ENCODE measurements around the gene SCGB1A1. TPM values are rescaled to one million over a fixed set of nuclear protein-coding genes. Genes with fewer than 3 reads are reported as not detected.

The SCGB1A1 gene
- total RNA-seq, 1 donor from 2014 or later: not detected

GRCh38 chr11:62433141-62433903 is 14.5 kb downstream of the SCGB1A1 start:
- H3K4me1 ChIP-seq: peaks cover 47% of the 10 kb centered on the region
- no peak for TF ChIP-seq POLR2A (IDR thresholded peaks at IDR 0.05)
- no peak for TF ChIP-seq CTCF (IDR thresholded peaks at IDR 0.05)
- TF ChIP-seq POLR2AphosphoS5 (IDR thresholded peaks at IDR 0.05; ENCODE audit: insufficient read depth in 1 of 2, low read depth in 1 of 2): no peak

GRCh38 chr11:62433904-62434276 is 15.1 kb downstream of the SCGB1A1 start:
- peaks cover 41% of the 10 kb centered on the region for H3K4me1 ChIP-seq
- H3K27ac ChIP-seq: peak overlapping the region; percentile 60
- H3K9me3 ChIP-seq: no peaks in the 10 kb centered on the region
- no peak for TF ChIP-seq CTCF (IDR thresholded peaks at IDR 0.05)
- no peak for TF ChIP-seq POLR2AphosphoS5 (IDR thresholded peaks at IDR 0.05; ENCODE audit: insufficient read depth in 1 of 2, low read depth in 1 of 2)
- no peak for TF ChIP-seq POLR2A (IDR thresholded peaks at IDR 0.05)
- no peak overlapping the region for H3K4me3 ChIP-seq
- H3K36me3 ChIP-seq: no peaks in the 10 kb centered on the region
- DNase-seq (ENCODE audit: extremely low spot score in 2 of 2): no peak
- intact Hi-C loops (cut with DNase I): no loop called here
- H3K27me3 ChIP-seq: no peaks in the 10 kb centered on the region

More at GRCh38 chr11:62433141-62433903, 14.5 kb downstream of the SCGB1A1 start:
- Histone ChIP-seq H3K9me3 (no peaks in the 10 kb centered on the region), H3K36me3 (no peaks in the 10 kb centered on the region), H3K27ac (peak overlapping the region; percentile 60), H3K27me3 (no peaks in the 10 kb centered on the region), H3K4me3 (no peak overlapping the region)
- intact Hi-C loops (cut with DNase I): no loop called here
- no peak for DNase-seq (ENCODE audit: extremely low spot score in 2 of 2)

GRCh38 chr11:62435846-62436660 is 17.2 kb downstream of the SCGB1A1 start:
- DNase-seq (ENCODE audit: extremely low spot score in 2 of 2): no peak
- Histone ChIP-seq H3K4me3 (no peak overlapping the region), H3K9me3 (no peaks in the 10 kb centered on the region), H3K27me3 (no peaks in the 10 kb centered on the region), H3K27ac (peak overlapping the region; percentile 60), H3K36me3 (no peaks in the 10 kb centered on the region), H3K4me1 (peaks cover 47% of the 10 kb centered on the region)
- peak in 1 of 2 donors; percentile 16 for TF ChIP-seq POLR2AphosphoS5 (IDR thresholded peaks at IDR 0.05; ENCODE audit: insufficient read depth in 1 of 2, low read depth in 1 of 2)
- no peak for TF ChIP-seq CTCF (IDR thresholded peaks at IDR 0.05)
- TF ChIP-seq POLR2A (IDR thresholded peaks at IDR 0.05): no peak
- intact Hi-C loops (cut with DNase I): no loop called here

GRCh38 chr11:62437616-62438015 is 18.8 kb downstream of the SCGB1A1 start:
- H3K27ac ChIP-seq: no peak overlapping the region
- no peak for DNase-seq (ENCODE audit: extremely low spot score in 2 of 2)
- TF ChIP-seq POLR2A (IDR thresholded peaks at IDR 0.05): no peak
- no peak for TF ChIP-seq CTCF (IDR thresholded peaks at IDR 0.05)
- no peak for TF ChIP-seq POLR2AphosphoS5 (IDR thresholded peaks at IDR 0.05; ENCODE audit: insufficient read depth in 1 of 2, low read depth in 1 of 2)
- H3K4me3 ChIP-seq: no peak overlapping the region
- H3K36me3 ChIP-seq: no peaks in the 10 kb centered on the region
- intact Hi-C loops (cut with DNase I): no loop called here
- H3K9me3 ChIP-seq: no peaks in the 10 kb centered on the region
- H3K27me3 ChIP-seq: no peaks in the 10 kb centered on the region
- H3K4me1 ChIP-seq: peaks cover 36% of the 10 kb centered on the region

All from vagina (tissue), 2 donors.